Stimulated activated CD8-positive, alpha-beta memory T cell treated with anti-CD3 and anti-CD28 coated beads, Interleukin-4, amount 100 ng/mL, for 1 hour (primary cell): ENCODE data around the gene PLEKHA5.
"Not testable (repeated sequence)": the region's sequence is repeated elsewhere in the genome, so short reads cannot be mapped to it uniquely, and the experiment has no call there.

ENCODE experiments used
- DNase-seq, 2 donors: peaks; one replicate each; pipeline ENCODE4 v3.0.0-alpha.2; 2020; ENCODE audit warnings: low read depth in 2 of 2, low spot score in 1 of 2

PLEKHA5 gene

GRCh38 chr12:19276767-19277166 is 147.2 kb downstream of the PLEKHA5 start:
- DNase-seq, result no peak

- no peak for DNase-seq
These were observed 148.2 kb downstream of the PLEKHA5 start for GRCh38 chr12:19277711-19278110.

- no peak for DNase-seq
These were observed 148.9 kb downstream of the PLEKHA5 start for GRCh38 chr12:19278407-19278806.

- DNase-seq, result no peak
These were observed 152.7 kb downstream of the PLEKHA5 start for GRCh38 chr12:19282133-19282699.

DNA sequence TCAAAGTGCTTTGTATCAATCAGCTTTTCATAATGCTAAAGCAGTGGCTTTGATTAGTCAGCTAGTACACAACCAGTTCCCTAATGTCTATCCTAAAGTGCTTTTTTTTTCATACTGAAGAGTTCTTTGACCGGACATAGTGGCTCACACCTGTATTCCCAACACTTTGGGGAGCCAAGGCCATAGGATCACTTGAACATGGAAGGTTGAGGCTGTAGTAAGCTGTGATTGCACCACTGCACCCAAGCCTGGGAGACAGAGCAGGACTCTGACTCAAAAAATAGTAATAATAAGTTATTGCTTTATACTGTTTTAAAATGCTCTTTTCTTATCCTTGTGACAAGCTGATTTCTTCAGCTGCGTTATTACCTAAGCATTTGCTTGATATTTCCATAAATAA is 155.1 kb downstream of the PLEKHA5 start:
- DNase-seq, result no peak

DNA sequence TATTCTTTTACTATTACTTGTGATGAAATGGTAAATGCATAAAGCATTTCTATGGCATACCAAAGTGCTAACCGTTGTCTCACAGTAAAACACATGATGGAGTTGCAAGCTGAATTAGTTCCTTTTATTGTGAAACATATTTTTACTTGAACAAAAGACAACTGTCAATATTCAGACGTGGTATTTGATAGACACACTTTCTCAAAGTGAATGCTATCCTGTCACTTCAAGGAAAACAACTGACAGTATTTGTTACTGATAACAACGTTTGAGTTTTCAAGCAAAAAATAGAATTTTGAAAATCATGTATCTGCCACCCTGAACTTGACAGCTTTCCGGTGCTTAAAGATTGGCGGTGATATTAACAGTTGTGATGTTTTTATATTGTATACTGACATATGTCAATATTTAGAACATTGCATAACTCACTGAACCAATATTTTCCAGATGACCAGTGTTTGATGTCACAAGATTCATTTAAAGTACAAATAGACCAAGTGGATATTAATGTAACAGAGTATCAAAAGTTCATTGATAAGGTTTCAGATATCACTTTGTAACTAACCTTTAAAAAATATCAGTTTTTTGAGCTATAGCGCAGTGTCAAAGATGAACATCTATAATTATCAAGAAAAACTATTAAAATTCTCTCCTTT is 156.4 kb downstream of the PLEKHA5 start:
- DNase-seq, result no peak

DNA sequence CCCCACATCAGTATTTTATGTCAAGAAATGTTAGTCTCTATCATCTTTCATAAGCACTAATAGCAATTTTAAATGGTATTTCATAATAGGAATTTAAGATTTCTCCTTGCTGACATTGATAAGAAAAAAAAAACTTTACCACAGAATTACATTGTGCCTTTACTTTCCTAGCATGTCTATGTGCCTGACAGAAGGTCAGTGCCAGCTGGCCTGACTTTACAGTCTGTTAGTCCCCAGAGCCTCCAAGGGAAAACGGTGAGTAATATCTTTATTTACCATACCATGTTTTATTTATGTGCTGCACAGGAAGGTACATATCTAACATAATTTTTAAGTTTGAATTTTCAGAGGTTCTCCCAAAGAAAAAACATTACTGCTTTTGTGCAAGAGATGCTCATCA is 157.8 kb downstream of the PLEKHA5 start:
- no peak for DNase-seq

GRCh38 chr12:19288161-19288560 is 158.6 kb downstream of the PLEKHA5 start:
- DNase-seq, result no peak

DNA sequence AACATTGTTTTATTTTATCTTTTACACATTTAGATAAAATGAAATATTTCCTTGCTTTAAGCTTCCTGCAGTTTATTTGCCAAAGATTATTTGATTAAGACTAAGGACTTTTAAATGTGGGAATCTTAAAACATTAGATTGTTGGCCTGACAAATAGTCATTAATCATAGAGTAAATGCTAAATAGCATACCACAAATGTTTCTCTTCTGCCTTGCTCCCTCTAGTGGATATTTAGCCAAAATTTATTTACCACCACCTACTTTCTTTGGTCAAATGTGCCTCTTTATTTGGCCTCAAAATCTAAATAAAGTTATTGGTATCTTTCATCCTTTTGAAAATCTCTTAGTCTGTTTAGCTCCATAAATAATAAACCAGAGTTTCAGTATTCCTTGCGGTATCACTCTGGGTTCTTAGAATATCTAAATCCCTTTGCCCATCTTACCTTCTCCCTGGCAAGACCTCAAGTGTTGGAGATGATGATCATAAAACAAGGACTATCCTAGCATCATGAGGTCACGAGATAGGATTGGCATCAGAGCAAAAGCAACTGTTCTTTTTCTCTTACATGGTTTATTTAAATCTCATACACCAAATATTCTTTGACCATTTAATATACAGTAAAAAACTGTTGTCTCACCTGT is 159.2 kb downstream of the PLEKHA5 start:
- no peak for DNase-seq

GRCh38 chr12:19298836-19299605 is 169.5 kb downstream of the PLEKHA5 start:
- no peak for DNase-seq

DNA sequence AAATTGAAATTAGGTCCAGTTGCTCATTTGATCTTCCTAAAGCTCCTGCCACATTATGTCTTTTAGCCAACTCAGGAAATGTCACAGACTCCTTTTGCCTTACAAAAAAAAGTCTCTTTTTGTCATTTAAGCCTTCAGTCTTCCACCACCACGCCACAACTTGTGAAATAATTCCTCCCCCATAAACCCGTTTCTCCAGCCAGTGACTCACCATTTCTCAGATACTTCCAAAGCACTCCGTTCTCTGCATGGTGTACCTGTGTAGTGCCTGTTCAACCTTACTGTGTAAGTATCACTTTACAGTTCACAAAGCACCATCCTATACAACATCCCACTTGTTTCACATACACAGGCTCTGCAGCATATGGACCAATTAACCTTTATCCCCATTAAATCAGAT is 170.2 kb downstream of the PLEKHA5 start:
- DNase-seq, result no peak

DNA sequence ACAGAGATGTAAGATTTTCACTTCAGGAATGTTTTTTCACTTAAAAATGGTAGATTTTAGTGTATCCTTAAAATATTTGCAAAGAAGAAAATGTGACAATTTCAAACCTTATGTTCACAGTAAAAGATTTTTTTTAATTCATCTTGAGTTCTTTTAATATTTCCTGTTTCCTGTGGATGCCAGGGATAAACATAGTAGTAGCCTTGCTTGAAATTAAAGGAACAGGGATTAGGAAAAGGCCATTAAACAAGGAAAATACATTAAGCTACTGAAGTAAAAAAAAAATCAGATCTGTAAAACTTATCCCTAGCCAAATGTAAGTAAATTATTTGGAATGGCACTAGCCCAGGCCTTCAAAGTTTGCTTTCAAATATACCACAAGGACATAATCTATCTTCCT is 171.7 kb downstream of the PLEKHA5 start:
- no peak for DNase-seq

DNA sequence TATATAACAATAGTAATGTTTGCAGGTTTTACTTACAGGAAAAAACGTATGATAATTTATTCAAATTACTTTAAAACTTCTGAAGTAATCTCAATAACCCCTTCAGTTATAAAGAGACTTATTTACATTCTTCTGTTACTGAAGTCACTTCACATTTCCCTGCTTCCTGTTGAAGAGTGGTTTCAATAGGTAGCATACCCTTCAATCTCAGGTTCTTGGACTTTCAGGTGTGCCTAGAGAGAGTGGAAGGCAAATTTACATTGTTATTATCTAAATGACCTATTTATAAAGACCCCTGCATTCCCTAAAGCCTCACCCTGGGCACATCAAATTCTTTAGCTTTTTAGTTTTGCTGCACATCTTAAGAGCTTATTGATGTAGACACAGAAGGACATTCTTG is 172.2 kb downstream of the PLEKHA5 start:
- DNase-seq, result no peak

DNA sequence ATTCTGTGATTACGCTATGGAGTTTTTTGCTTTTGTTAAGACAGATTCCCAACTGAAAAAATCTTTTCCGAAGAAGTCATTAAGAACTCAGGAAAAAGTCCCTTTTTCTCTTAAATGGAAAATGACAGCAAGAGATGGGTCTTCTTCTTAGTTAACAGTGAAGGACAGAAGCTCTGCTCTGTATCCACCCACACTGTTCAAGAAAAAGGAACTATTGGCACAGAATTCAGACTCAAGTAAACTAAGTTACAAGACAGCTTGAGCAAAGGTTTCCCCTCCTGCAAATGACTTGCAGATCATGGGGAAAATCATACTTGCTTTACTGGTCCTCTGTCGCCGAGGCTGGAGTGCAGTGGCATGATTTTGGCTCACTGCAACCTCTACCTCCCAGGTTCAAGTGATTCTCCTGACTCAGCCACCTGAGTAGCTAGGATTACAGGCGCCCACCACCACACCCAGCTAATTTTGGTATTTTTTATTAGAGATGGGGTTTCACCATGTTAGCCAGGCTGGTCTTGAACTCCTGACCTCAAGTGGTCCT is 172.6 kb downstream of the PLEKHA5 start:
- DNase-seq, result no peak

DNA sequence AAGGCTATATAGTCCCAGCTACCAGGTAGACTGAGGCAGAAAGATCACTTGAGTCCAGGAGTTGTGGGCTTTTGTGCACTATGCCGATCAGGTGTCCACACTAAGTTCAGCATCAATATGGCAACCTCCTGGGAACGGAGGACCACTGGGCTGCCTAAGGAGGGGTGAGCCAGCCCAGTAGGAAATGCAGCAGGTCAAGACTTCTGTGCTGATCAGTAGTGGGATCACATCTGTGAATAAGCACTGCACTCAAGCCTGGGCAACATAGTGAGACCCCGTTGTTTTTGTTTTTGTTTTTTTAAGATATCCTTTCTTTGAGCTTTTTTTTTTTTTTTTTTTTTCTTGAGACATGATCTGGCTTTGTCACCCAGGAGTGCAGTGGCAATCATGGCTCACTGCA is 174.0 kb downstream of the PLEKHA5 start:
- DNase-seq, result no peak

- no peak for DNase-seq
These were observed 174.7 kb downstream of the PLEKHA5 start for GRCh38 chr12:19304149-19304750.

DNA sequence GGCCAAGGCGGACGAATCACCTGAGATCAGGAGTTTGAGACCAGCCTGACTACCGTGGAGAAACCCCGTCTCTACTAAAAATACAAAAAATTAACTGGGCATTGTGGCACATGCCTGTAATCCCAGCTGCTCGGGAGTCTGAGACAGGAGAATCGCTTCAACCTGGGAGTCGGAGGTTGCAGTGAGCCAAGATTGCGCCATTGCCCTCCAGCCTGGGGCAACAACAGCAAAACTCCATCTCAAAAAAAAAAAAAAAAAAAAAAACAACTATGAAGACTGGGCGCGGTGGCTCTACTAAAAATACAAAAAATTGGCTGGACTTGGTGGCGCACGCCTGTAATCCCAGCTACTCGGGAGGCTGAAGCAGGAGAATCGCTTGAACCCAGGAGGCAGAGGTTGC is 176.1 kb downstream of the PLEKHA5 start:
- not testable (repeated sequence) for DNase-seq

DNA sequence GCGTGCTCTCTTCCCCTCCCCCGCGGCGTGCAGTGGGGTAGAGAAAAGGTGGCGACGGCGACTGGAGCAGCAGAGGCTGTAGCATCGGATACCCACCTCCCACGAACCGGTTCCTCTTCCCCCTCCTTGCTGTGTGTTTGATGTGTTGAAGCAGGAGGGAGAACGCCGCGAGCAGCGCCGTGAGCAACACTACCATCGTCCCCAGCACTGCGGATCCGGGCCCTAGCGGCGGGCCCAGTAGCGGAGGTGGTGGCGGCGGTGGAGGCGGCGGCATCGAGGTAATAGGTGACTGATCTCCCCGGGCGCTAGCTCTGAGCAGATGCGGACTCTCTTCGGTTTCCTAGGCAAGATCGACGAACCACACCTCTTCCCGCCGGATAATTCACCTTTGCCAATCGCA is 176.8 kb downstream of the PLEKHA5 start:
- no peak for DNase-seq

DNA sequence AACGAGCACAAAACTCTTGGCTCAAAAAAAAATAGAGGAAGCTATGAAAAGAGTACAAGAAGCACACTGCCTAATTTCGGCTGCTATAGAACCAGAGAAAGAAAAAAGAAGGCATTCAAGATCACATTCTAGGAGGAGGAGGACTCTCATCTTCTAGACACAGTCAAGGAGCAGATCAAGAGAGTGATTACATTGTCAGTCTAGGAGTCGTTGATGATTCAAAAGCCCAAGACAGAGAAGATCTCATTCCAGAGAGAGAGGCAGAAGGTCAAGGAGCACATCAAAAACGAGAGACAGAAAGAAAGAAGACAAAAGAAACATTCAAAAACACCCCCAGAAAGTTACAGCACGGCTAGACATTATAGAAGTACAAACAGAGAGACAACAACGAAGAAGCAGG is 177.9 kb downstream of the PLEKHA5 start:
- DNase-seq, result no peak

GRCh38 chr12:19311165-19311564 is 181.6 kb downstream of the PLEKHA5 start:
- DNase-seq, result no peak

GRCh38 chr12:19312637-19313036 is 183.1 kb downstream of the PLEKHA5 start:
- no peak for DNase-seq
